Activated CD4-positive, alpha-beta T cell treated with anti-CD3 and anti-CD28 coated beads, Interleukin-2, amount 10 ng/mL, durations not matched to agents 7 days and 5 days (primary cell): ENCODE results near the gene CAPSL. TPM values are rescaled to one million over a fixed set of nuclear protein-coding genes. Genes with fewer than 3 reads are reported as not detected.
"Not testable (repeated sequence)": the region's sequence is repeated elsewhere in the genome, so short reads cannot be mapped to it uniquely, and the experiment has no call there.

Source experiments
- CTCF ChIA-PET: fragments of 350-600 bp; sonication (Branson Sonifier 250); formaldehyde crosslinking; loops from one replicate; lab custom pipeline; 2021; ENCODE audit warnings: antibody characterized with exemption; lab: Charles Lee
- POLR2A ChIA-PET: fragments of 350-600 bp; sonication (Branson Sonifier 250); formaldehyde crosslinking; loops from one replicate; lab custom pipeline; 2021; ENCODE audit warnings: antibody characterized with exemption; lab: Charles Lee
- DNase-seq: peaks from one replicate; pipeline ENCODE4 v3.0.0-alpha.2; 2020
- H3K27ac Mint-ChIP-seq: one replicate; pipeline ENCODE4 v1.8.0; 2021; ENCODE audit warnings: mild to moderate bottlenecking, moderate library complexity, mixed read lengths
- H3K27me3 Mint-ChIP-seq: one replicate; pipeline ENCODE4 v1.8.0; 2021; ENCODE audit warnings: mixed read lengths
- H3K36me3 Mint-ChIP-seq: one replicate; pipeline ENCODE4 v1.8.0; 2021; ENCODE audit warnings: low read depth, mixed read lengths
- H3K4me1 Mint-ChIP-seq: one replicate; pipeline ENCODE4 v1.8.0; 2021; ENCODE audit warnings: mixed read lengths
- H3K4me3 Mint-ChIP-seq: one replicate; pipeline ENCODE4 v1.8.0; 2021; ENCODE audit warnings: mild to moderate bottlenecking, moderate library complexity, mixed read lengths
- H3K9me3 Mint-ChIP-seq: one replicate; pipeline ENCODE4 v1.8.0; 2021; ENCODE audit warnings: mixed read lengths
- total RNA-seq, 2 experiments: library from RNA; stranded (reverse); gene quantifications; one replicate each; pipeline ENCODE4 v1.2.3, GENCODE V29; 2021

The CAPSL gene
- total RNA-seq, 2 experiments from 2014 or later: not detected

DNA sequence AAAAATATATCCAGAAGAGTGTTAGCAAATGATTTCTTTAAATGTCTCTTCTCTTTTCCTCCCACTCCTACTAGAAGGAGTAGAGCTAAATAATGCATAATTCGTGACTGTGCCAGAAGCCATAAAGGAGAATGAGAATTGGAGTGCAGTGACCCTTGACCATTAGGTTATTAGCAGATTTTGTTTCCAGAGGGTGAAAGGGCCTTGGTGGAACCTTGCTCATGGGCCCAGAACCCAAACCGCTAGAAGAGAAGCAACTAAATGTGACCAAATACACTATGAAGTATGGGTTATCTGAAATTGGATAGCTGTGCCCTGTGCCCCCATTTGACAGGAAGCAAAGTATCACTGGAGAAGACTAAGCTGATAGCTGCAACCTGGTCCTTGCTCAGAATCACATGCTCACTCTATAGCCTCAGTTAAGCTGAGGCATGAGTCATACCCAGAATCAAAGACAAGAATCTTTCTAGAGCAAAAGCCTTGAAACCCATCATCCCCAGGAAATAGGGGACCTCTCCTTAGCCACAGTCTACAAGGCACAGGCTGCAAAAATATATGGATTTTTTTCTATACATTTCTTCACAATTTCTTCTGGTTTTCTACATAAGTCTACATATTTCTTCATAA lies 36.3 kb downstream of the CAPSL start:
- H3K4me1 Mint-ChIP-seq: peaks cover 76% of the 10 kb centered on the region
- no peaks in the 10 kb centered on the region for H3K27me3 Mint-ChIP-seq
- no peak overlapping the region for H3K4me3 Mint-ChIP-seq
- H3K27ac Mint-ChIP-seq: peak overlapping the region; percentile 36
- peaks cover 18% of the 10 kb centered on the region for H3K9me3 Mint-ChIP-seq
- POLR2A ChIA-PET: interaction anchor here (0.6 to 0.9 kb wide), 3 partner anchors 20 to 40 kb away, joined by 3 read pairs; no protein-coding TSS in a partner anchor
- CTCF ChIA-PET: interaction anchor here (1.0 to 1.5 kb wide), 6 partner anchors 9 to 123 kb away, joined by 3 to 4 read pairs (median 3); no protein-coding TSS in a partner anchor
- H3K36me3 Mint-ChIP-seq: peaks cover 18% of the 10 kb centered on the region
- DNase-seq: peak; percentile 65

- no peak for DNase-seq
- peaks cover 73% of the 10 kb centered on the region for H3K4me1 Mint-ChIP-seq
- CTCF ChIA-PET: interaction anchor here (1.3 to 1.5 kb wide), 4 partner anchors 24 to 76 kb away, joined by 3 to 4 read pairs (median 3); no protein-coding TSS in a partner anchor
- peaks cover 15% of the 10 kb centered on the region for H3K9me3 Mint-ChIP-seq
- no peak overlapping the region for H3K4me3 Mint-ChIP-seq
- H3K36me3 Mint-ChIP-seq: peaks cover 17% of the 10 kb centered on the region
- peak overlapping the region; percentile 9 for H3K27ac Mint-ChIP-seq
- POLR2A ChIA-PET: no interaction called here
- no peaks in the 10 kb centered on the region for H3K27me3 Mint-ChIP-seq
Measured at GRCh38 chr5:35900972-35901695, 37.3 kb downstream of the CAPSL start.

DNA sequence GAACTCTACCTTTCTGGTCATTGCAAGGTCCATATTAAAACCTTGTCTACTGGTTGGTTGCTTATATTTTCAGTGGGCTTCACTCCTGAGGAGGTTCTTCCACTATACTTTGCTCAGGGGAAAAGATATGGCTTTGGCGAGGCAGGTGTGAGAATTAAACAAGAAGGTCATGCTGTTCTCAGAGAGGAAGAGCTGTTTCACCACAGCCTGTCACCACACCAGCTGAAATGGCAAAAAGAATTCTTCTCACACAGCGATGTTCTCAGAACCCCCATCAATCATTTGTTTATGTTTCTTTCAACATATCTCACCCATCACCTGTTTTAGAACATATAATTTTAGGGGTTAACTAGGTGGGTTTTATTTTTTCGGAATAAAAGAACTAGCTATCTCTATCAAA lies 38.6 kb downstream of the CAPSL start:
- no peak overlapping the region for H3K4me3 Mint-ChIP-seq

DNA sequence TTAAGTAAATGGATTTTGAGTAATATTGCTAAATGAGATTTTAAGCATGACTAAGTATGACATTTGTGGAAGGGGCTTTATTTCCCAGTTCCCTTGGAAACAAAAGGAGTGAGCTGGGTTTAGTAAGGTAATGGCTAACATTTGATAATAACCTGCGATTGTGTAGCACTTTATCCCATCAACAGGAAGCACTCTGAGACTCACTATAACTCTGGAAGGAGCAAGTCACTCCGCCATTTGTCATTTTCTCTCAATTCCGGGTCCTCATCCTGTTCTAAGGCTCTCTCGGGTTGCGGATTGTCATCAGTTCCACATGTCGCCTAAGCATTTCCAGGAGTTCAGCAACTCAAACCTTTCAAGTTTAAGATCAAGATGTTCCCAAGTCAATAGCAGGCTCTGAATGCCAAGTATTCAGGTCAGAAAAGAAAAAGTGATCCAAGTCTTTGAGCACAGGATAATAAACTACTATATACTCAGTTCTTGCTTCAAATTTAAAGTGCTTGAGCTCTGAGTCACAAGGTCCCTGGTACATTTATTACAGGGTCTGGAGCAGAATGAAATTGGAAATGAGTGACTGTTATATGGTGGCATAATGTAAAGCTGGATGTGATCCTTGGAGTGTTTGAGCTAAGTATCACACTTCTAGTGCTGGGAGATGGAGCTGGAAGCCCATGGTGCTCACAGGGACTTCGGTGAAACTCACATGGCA lies 39.3 kb downstream of the CAPSL start:
- Mint-ChIP-seq H3K4me3 (no peak overlapping the region), H3K27me3 (no peaks in the 10 kb centered on the region), H3K4me1 (peaks cover 55% of the 10 kb centered on the region), H3K36me3 (peaks cover 6% of the 10 kb centered on the region), H3K27ac (no peak overlapping the region), H3K9me3 (peaks cover 3% of the 10 kb centered on the region)
- CTCF ChIA-PET: interaction anchor here (0.6 to 2.3 kb wide), 5 partner anchors 9 to 1520 kb away, joined by 3 to 6 read pairs (median 5); no protein-coding TSS in a partner anchor
- DNase-seq: no peak
- POLR2A ChIA-PET: no interaction called here

More for the DNA sequence above, 38.6 kb downstream of the CAPSL start:
- H3K4me1 Mint-ChIP-seq: peaks cover 62% of the 10 kb centered on the region
- ChIA-PET POLR2A (no interaction called here), CTCF (interaction anchor here (0.9 to 2.3 kb wide), 4 partner anchors 9 to 42 kb away, joined by 3 to 6 read pairs (median 4); no protein-coding TSS in a partner anchor)
- peaks cover 12% of the 10 kb centered on the region for H3K36me3 Mint-ChIP-seq
- H3K9me3 Mint-ChIP-seq: peaks cover 10% of the 10 kb centered on the region
- no peaks in the 10 kb centered on the region for H3K27me3 Mint-ChIP-seq
- peak overlapping the region; percentile 15 for H3K27ac Mint-ChIP-seq
- peak; percentile 43 for DNase-seq

- no peak overlapping the region for H3K27ac Mint-ChIP-seq
- DNase-seq: no peak
- POLR2A ChIA-PET: no interaction called here
- CTCF ChIA-PET: interaction anchor here (0.9 to 1.3 kb wide), 4 partner anchors 8 to 25 kb away, joined by 3 to 5 read pairs (median 3); no protein-coding TSS in a partner anchor
- no peaks in the 10 kb centered on the region for H3K27me3 Mint-ChIP-seq
- peaks cover 7% of the 10 kb centered on the region for H3K9me3 Mint-ChIP-seq
- H3K4me3 Mint-ChIP-seq: no peak overlapping the region
- H3K4me1 Mint-ChIP-seq: peaks cover 7% of the 10 kb centered on the region
- H3K36me3 Mint-ChIP-seq: peaks cover 2% of the 10 kb centered on the region
Measured at GRCh38 chr5:35894131-35894530, 44.3 kb downstream of the CAPSL start.

DNA sequence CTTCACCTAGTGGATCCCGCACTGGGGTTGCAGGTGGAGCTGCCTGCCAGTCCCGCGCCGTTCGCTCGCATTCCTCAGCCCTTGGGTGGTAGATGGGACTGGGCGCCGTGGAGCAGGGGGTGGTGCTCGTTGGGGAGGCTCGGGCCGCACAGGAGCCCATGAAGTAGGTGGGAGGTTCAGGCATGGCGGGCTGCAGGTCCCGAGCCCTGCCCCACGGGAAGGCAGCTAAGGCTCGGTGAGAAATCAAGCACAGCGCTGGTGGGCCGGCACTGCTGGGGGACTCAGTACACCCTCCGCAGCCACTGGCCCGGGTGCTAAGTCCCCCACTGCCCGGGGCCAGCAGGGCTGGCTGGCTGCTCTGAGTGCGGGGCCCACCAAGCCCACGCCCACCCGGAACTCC lies 45.6 kb downstream of the CAPSL start:
- POLR2A ChIA-PET, H3K9me3 Mint-ChIP-seq, DNase-seq, H3K4me3 Mint-ChIP-seq, H3K27ac Mint-ChIP-seq, H3K27me3 Mint-ChIP-seq, H3K36me3 Mint-ChIP-seq, H3K4me1 Mint-ChIP-seq: not testable (repeated sequence)
- CTCF ChIA-PET: interaction anchor here (1.3 kb wide), 2 partner anchors 10 to 11 kb away, joined by 3 to 5 read pairs; no protein-coding TSS in a partner anchor

DNA sequence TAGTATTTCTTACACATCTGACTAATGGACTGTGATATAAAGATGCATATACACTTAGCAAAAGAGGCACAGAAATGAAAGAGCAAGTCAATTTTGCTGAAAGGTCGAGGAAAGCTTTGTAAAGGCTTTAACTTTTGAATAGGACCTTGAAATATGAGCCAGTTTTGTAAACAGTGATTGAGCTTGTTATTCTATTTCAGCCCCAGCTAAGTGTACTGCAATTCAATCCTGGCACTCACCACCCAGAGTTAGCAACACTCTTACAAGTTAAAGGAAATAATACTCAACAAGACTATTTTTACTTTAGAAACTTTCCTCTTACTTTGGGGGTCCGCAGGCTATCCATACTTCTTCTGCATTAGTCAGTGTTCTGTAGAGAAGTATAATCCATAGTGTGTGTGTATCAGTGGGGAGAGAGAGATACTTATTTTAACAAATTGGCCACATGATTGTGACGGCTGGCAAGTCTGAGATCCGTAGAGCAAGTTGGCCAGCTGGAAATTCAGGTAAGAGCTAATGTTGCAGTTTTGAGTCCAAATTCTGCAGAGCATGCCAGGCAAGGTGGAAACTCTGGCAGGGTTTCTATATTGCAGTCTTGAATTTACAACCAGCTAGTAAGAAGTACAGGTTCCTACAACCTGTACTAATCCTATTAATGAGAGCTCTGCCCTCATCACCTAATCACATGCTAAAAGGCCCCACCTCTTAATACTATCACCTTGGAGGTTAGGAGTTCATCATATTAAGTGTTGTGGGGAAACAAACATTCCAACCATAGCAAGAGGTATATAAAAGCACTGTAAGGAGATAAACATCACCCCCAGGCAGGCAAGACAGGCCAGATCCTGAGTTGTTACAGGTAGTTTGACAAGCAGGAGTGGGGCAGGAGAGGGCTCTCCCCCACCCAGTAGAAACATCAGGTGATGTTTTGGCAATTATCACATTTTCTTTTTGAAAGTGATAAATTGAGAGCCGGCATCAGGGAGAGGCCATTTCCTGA lies 48.1 kb downstream of the CAPSL start:
- peaks cover 5% of the 10 kb centered on the region for H3K9me3 Mint-ChIP-seq
- no peak for DNase-seq
- H3K36me3 Mint-ChIP-seq: no peaks in the 10 kb centered on the region
- H3K4me3 Mint-ChIP-seq: no peak overlapping the region
- POLR2A ChIA-PET: no interaction called here
- no peak overlapping the region for H3K27ac Mint-ChIP-seq
- CTCF ChIA-PET: interaction anchor here (0.9 to 1.3 kb wide), 2 partner anchors 8 to 10 kb away, joined by 3 to 4 read pairs; no protein-coding TSS in a partner anchor
- no peaks in the 10 kb centered on the region for H3K4me1 Mint-ChIP-seq
- H3K27me3 Mint-ChIP-seq: no peaks in the 10 kb centered on the region

DNA sequence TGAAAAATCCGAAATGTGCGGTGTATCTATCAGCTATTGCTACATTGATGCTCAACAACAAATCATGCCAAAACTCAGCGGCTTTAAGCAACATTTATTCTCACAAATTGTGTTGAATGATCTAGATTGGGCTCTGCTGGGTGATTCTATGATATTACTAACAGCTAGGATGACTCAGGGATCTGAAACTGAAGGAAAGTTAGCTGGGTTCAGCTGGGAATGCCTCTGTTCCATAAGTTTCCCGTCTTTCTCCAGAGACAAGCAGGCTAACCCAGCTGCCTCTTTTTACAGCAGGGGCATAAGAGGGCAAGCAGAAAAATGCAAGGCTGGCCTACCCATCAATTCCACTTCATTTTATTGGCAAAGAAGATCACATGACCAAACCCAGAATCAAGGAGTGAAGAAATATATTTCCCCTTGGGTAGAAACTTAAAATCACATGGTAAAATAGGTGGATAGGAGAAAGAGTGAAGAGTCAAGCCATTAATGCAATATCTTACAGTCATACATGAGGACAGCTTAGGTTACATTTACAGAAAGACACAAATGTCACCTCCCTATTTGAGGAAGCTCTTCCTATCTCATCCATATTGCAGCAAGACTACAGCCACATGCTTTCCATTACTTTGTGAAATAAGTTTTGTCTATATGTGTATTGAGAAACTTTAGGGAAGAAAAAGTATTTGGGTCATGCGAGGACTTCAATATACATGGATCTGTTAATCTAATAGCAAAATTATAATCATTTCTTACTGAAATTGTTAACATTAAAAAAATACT lies 50.9 kb downstream of the CAPSL start:
- DNase-seq: no peak
- Mint-ChIP-seq H3K4me1 (peaks cover 21% of the 10 kb centered on the region), H3K36me3 (peaks cover 11% of the 10 kb centered on the region), H3K4me3 (no peak overlapping the region), H3K27ac (no peak overlapping the region), H3K9me3 (peaks cover 5% of the 10 kb centered on the region), H3K27me3 (no peaks in the 10 kb centered on the region)
- ChIA-PET CTCF (no interaction called here), POLR2A (no interaction called here)

DNA sequence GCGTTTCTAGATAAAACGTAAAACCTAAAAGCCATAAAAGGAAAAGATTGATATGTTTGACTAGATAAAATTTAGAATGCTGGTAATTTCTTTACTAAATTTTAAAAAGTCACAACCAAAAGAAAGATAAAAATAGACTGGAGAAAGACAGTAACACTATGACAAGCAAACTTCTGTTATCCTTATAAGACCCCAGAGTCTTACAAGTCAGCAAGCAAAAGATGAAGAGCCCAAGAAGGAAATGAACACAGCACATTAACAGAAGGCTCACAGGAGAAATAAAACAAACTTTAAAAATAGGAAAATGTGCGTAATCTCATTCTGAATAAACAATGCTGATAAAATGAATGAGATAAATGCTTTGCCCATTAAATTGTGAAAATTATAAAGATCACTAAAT lies 52.0 kb downstream of the CAPSL start:
- ChIA-PET POLR2A (no interaction called here), CTCF (no interaction called here)
- peaks cover 17% of the 10 kb centered on the region for H3K36me3 Mint-ChIP-seq
- peaks cover 29% of the 10 kb centered on the region for H3K4me1 Mint-ChIP-seq
- H3K27ac Mint-ChIP-seq: no peak overlapping the region
- no peak for DNase-seq
- H3K27me3 Mint-ChIP-seq: no peaks in the 10 kb centered on the region
- no peak overlapping the region for H3K4me3 Mint-ChIP-seq
- H3K9me3 Mint-ChIP-seq: peaks cover 2% of the 10 kb centered on the region

DNA sequence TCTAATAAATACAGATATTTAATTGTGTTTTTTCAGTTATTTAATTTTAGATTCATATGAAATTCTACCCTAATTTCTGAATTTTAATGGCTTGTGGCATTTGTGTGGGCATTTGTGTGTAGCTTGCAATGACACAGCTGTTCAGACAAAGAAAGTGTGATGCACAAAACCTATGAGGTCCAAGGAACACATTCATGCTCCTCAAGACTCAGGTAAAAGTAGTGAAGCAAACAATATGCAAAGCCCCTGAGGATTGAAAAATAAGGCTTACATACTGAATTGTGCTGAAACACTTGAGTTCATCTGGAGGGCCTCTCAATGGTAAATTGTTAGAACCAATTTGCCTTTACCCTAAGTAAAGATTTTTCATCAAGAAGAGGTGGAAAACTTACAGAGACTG lies 53.6 kb downstream of the CAPSL start:
- no peaks in the 10 kb centered on the region for H3K9me3 Mint-ChIP-seq
- H3K27ac Mint-ChIP-seq: no peak overlapping the region
- ChIA-PET POLR2A (no interaction called here), CTCF (interaction anchor here (0.7 to 1.1 kb wide), 2 partner anchors 10 to 41 kb away, joined by 3 read pairs; no protein-coding TSS in a partner anchor)
- no peaks in the 10 kb centered on the region for H3K27me3 Mint-ChIP-seq
- no peak overlapping the region for H3K4me3 Mint-ChIP-seq
- DNase-seq: no peak
- H3K4me1 Mint-ChIP-seq: peaks cover 39% of the 10 kb centered on the region
- H3K36me3 Mint-ChIP-seq: peaks cover 31% of the 10 kb centered on the region

DNA sequence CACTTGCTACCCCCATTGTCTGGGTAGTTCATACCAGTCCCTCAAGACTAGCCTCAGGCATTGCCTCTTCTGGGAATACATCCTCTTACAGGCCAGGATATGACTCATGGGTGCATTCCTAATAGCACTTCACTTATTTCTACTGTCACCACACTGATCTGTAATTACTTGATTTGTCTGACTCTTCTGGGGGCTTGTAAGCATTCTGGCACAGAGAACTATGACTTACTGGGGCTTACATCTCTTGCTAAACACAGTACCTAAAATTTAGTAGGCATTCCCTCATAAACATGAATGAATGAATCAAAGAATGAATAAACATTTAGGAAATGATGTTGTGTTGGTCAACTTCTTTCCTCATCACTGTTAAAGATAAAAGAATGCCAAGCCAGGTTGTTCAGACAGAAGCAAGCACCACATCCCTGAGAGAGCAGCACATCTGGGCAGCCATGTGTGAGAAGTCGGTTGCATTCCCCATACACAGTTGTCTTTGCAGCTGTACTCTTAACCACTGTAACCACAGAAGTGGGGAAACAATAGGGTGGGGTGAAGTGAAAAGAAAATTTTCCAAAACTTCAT lies 54.1 kb downstream of the CAPSL start:
- H3K4me3 Mint-ChIP-seq: no peak overlapping the region
- no peaks in the 10 kb centered on the region for H3K9me3 Mint-ChIP-seq
- H3K4me1 Mint-ChIP-seq: peaks cover 44% of the 10 kb centered on the region
- CTCF ChIA-PET: interaction anchor here (0.7 kb wide), 1 partner anchor 42 kb away, joined by 3 read pairs; no protein-coding TSS in a partner anchor
- H3K36me3 Mint-ChIP-seq: peaks cover 36% of the 10 kb centered on the region
- DNase-seq: no peak
- H3K27ac Mint-ChIP-seq: peak overlapping the region; percentile 26
- POLR2A ChIA-PET: no interaction called here
- no peaks in the 10 kb centered on the region for H3K27me3 Mint-ChIP-seq
